Stimulated activated CD4-positive, alpha-beta T cell treated with anti-CD3 and anti-CD28 coated beads, Interleukin-12 subunit alpha, Interleukin-12 subunit beta, amount 100 ng/mL, for 48 hours (primary cell): ENCODE data around the gene SPIRE1.
"Not testable (repeated sequence)": the region's sequence is repeated elsewhere in the genome, so short reads cannot be mapped to it uniquely, and the experiment has no call there.

Experiments
- DNase-seq, 3 donors: peaks; one replicate each; pipeline ENCODE4 v3.0.0-alpha.2; 2020; ENCODE audit warnings: low read depth in 2 of 3, low spot score in 1 of 3

SPIRE1 gene

GRCh38 chr18:12497296-12497695 is 160.6 kb downstream of the SPIRE1 start:
- DNase-seq = no peak

GRCh38 chr18:12492907-12493306 is 165.0 kb downstream of the SPIRE1 start:
- no peak for DNase-seq

DNA sequence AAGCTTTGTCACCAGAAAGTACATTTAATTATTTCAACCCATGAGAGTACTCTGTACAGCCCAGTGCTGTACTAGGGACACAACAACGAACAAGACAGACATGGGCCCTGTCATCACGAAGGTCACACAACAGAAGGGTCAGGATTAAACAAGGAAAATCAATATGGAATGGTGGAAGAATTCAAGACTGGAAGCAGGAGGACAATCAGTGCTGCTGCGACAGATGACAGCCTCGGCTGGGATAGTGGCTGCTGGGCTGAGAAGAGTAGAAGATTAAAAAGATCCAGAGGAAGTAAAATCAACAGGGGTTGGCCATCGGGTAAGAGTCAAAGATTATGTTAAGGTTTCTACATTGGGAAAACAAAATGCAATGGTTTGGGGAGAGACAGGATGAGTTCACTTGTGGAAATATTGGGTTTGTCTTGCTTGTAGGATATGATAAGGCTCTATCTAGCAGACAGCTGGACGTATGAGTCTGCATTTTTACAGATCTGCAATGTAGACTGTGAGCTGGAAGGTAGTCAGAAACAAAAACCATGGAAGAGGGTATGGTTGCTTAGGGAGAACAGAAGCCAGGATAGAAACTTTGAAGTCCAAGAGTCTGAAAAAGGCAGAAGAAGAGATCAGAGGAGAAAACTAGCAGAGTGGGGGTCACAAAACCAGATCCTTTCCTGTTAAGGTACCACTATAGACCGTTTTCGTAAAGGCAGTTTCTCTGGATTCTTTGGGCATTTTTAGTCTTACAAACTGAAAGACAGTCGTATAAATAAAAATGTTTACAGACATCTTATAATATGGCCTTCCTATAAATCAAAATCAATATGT is 166.1 kb downstream of the SPIRE1 start:
- no peak for DNase-seq

DNA sequence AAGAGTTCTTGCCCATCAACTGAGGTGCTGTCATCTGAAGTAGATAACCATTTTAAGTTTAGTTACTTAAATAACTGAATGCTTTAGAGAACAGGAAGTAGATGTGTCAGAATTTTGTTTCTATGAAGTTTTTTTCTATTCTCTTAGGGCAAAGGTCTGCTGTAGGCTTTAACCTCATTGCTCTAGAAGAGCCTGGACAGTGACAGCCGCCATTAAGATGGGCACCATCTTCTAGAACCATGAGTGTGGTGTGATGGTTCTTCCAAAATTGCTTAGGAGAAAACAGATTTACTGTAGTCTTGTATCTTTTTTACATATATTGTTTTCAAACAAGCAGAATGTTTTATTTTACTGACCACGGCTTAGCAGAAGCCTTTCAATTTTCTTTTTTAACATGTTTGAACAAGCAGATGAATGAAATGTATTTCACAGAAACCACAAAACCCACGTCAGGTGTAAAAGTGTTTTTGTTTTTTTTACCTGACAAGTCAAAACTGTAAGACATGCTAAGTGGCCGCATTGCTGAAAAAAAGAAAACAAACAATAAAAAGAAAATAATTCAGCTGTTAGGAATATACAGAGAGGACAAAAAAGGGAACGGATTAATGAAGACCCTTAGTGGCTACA is 172.3 kb downstream of the SPIRE1 start:
- DNase-seq = no peak

DNA sequence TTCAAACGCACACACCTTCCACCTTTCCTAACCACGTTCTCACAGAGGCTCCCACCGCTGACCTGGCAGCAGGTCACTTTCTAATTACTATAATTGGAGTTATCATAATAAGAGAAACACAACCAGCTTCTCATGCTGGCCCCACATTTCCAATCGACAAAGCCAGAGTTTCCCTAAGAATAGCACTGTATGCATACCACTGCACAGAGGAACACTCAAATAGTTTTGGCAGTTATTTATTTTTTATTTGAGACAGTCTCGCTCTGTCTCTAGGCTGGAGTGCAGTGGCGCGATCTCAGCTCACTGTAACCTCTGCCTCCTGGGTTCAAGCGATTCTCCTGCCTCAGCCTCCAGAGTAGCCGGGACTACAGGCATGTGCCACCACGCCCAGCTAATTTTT is 176.0 kb downstream of the SPIRE1 start:
- DNase-seq = not testable (repeated sequence)

DNA sequence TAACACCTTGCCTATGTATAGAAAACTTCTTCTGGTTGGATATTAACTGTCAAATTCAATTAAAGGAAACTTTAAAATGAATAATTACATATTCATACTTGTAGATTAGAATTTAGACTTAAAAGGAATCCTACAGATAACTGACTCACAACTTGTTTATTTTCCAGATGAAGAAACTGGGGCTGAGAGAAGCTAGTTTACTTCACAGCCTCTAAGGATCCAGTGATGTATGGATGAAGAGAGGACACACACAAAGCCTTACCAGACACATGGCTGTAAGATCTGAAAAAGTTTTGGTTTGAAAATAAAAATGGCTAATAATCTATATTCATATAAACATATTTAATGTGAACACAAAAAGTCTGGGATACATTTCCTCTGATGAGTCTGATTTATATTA is 177.9 kb downstream of the SPIRE1 start:
- no peak for DNase-seq

GRCh38 chr18:12479536-12479935 is 178.4 kb downstream of the SPIRE1 start:
- no peak for DNase-seq

DNA sequence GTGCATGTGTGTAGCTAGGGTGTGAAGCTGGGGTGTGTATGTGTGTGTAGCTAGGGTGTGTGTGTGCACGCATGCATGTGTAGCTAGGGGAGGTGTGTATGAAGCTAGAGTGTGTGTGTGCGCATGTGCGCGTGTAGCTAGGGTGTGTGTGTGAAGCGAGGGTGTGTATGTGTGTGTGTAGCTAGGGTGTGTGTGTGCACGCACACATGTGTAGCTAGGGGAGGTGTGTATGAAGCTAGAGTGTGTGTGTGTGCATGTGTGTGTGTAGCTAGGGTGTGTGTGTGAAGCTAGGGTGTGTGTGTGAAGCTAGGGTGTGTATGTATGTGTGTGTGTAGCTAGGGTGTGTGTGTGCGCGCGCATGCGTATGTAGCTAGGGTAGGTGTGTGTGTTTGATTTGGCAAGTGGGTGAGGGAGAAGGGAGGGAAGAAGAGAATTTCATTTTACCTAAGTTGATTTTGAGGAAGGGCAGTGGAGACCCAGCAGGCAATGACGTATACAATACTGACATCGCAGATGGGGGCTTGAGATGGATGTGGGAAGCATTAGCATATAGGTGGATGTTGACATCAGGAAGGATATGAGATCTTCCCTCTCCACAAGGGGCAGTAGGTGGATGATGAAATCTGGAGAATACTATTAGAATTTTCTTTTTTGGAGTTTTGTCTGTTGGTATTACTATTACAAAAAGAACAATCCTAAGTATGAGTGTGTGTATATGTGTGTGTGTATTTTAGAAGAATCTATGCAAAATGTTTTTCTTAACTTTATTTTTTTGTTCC is 179.4 kb downstream of the SPIRE1 start:
- DNase-seq = no peak

DNA sequence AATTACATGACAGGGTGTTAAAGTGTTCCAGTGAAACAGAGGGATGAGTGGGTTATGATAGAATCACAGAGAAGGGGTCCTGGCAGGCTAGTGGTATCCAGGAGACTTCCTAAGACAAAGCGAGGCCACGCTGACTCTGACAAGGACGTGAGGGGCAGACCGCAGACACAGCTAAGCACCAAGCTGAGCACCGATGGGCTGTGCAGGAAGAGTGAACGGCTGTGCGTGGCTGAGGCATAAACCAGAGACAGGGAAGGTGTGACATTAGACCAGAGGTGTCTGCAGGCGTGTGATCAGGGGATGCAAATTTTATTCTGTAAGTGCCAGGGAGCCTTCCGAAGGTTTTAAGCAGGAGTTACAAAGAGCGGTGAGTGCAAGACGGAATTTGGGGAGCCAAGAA is 180.3 kb downstream of the SPIRE1 start:
- no peak for DNase-seq

GRCh38 chr18:12476955-12477354 is 181.0 kb downstream of the SPIRE1 start:
- no peak for DNase-seq

GRCh38 chr18:12474876-12475275 is 183.0 kb downstream of the SPIRE1 start:
- DNase-seq = no peak

DNA sequence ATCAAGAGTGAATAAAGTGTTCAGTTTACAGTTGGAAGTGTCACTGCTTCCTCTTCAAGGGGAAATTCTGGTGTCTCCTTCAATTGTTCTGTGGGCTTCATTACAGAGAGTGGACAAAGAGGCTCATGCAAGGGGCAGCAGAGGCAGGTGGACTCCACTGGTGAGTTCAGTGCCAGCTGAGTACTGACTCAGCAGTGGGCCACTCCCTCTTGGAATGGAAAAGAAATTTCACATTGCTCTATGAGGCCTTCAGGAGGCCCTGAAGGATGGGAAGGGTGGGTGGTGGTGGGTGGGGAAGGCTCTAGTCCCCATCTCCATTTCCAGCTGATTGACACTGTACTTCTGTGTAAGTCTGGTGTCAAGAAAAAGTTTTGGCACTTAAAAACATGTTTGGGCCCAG is 183.8 kb downstream of the SPIRE1 start:
- no peak for DNase-seq

DNA sequence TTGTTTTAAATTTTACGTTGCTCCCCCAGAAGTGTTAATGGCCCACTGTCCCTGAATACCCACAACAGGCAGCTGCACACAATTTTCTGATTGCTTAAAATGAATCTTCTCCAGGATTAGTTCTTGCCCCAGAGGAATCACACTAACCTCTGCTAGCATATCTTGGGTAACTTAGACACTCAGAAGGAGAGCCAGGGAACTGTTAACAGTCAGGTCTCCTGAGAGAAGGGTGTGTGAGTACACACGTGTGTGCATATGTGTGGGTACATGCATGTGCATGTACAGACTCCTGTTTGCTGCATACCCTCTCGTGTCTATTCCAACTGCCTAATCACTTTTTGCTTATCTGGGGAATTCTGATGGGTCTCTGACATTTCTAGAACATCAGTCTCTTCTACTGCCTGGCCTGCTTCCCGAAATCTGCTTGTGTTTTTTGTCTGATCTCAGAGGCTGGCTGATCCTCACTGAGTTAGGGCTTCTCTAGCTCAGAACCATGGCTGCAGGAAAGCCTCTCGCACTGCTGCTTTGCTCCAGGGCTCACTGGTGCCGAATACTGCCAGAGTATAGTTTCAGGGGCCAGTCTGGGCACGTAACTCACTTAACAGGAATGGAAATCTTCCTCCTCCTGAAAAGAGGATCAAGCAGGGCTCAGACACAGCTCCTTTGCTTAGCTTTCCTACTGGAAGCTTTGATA is 187.4 kb downstream of the SPIRE1 start:
- DNase-seq = no peak

GRCh38 chr18:12468445-12468844 is 189.5 kb downstream of the SPIRE1 start:
- no peak for DNase-seq

- no peak for DNase-seq
Observed at GRCh38 chr18:12464731-12465130, 193.2 kb downstream of the SPIRE1 start.

GRCh38 chr18:12463191-12463590 is 194.7 kb downstream of the SPIRE1 start:
- DNase-seq = no peak

GRCh38 chr18:12462242-12462641 is 195.7 kb downstream of the SPIRE1 start:
- no peak for DNase-seq

- no peak for DNase-seq
Observed at GRCh38 chr18:12461326-12461725, 196.6 kb downstream of the SPIRE1 start.

DNA sequence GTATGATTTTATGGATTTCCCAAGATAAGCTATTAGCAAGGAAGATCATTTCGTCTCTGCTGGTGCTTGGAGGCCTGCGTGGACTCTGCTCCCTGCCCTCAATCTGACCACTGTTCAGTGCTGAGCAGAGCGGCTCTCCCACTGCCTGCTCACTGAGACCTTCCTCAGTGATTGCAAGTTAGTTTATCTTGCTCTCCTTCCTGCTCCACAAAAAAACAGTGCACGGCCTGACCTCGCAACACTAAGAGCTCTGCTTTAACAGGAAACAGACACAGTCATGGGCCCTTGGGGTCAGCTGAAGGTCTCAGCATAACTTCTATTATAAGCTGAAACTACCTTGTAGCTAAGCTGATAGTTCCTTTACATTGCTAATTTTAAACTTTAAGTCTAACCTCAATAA is 197.0 kb downstream of the SPIRE1 start:
- DNase-seq = no peak

GRCh38 chr18:12458771-12459170 is 199.1 kb downstream of the SPIRE1 start:
- no peak for DNase-seq

DNA sequence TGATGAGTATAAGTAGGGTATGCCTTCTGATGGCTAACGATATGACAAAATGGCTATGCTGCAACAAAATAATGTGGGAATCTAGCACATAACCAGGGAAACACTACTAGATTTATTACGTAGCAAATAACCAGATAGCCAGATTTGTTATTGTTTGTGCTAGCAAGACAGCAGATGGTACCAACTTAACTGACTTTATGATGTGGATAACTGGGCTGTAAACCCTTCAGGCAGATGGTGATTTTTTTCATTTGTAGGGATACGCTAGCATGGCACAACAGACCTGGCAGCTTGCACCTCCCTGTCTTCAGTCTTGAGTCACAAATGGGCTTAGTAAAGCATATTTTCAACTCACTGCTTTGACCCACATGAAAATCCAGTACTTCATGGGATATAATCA is 201.5 kb downstream of the SPIRE1 start:
- DNase-seq = no peak
